NK-92 (cell line): ENCODE data around the gene HSD17B3.
"Not testable (repeated sequence)": the region's sequence is repeated elsewhere in the genome, so short reads cannot be mapped to it uniquely, and the experiment has no call there.

Experiments
- DNase-seq: peaks from one replicate; lab custom pipeline; 2025; ENCODE audit not compliant: unreplicated experiment; lab: John Stamatoyannopoulos, UW

HSD17B3 gene

GRCh38 chr9:96302021-96302420 is at the start of gene HSD17B3:
TSS of gene HSD17B3 (minus strand) at chr9:96302176. CDS start at chr9:96302104, 72 bp downstream.
- DNase-seq, result no peak

GRCh38 chr9:96350866-96351265 is 48.9 kb upstream of the HSD17B3 start:
- DNase-seq, result no peak

- no peak for DNase-seq
Measured at GRCh38 chr9:96348261-96348660, 46.3 kb upstream of the HSD17B3 start.

- DNase-seq, result no peak
Measured at GRCh38 chr9:96345551-96345950, 43.6 kb upstream of the HSD17B3 start.

GRCh38 chr9:96344458-96345180 is 42.6 kb upstream of the HSD17B3 start:
- no peak for DNase-seq

GRCh38 chr9:96343515-96344360 is 41.8 kb upstream of the HSD17B3 start:
- DNase-seq, result no peak

- DNase-seq, result no peak
Measured at GRCh38 chr9:96342571-96343245, 40.7 kb upstream of the HSD17B3 start.

GRCh38 chr9:96340707-96341106 is 38.7 kb upstream of the HSD17B3 start:
- no peak for DNase-seq

GRCh38 chr9:96338299-96338698 is 36.3 kb upstream of the HSD17B3 start:
- no peak for DNase-seq

- DNase-seq, result no peak
Measured at GRCh38 chr9:96333958-96334357, 32.0 kb upstream of the HSD17B3 start.

GRCh38 chr9:96331236-96331947 is 29.4 kb upstream of the HSD17B3 start:
- no peak for DNase-seq

GRCh38 chr9:96327694-96328352 is 25.8 kb upstream of the HSD17B3 start:
- DNase-seq, result no peak

GRCh38 chr9:96323169-96323568 is 21.2 kb upstream of the HSD17B3 start:
- no peak for DNase-seq

- DNase-seq, result not testable (repeated sequence)
Measured at GRCh38 chr9:96322736-96323135, 20.8 kb upstream of the HSD17B3 start.

- not testable (repeated sequence) for DNase-seq
Measured at GRCh38 chr9:96322210-96322609, 20.2 kb upstream of the HSD17B3 start.

- DNase-seq, result no peak
Measured at GRCh38 chr9:96321515-96321914, 19.5 kb upstream of the HSD17B3 start.

- DNase-seq, result no peak
Measured at GRCh38 chr9:96320749-96321280, 18.8 kb upstream of the HSD17B3 start.

- DNase-seq, result no peak
Measured at GRCh38 chr9:96318921-96319565, 17.1 kb upstream of the HSD17B3 start.

GRCh38 chr9:96317335-96317980 is 15.5 kb upstream of the HSD17B3 start:
- DNase-seq, result no peak
